GM21360 (cell line): ENCODE data around the gene ETNPPL.

ENCODE experiments used
- ATAC-seq: cut with Tn5 transposase; IDR thresholded peaks from one replicate; pipeline ENCODE4 v1.9.1; 2021; ENCODE audit warnings: mild to moderate bottlenecking, moderate library complexity; ENCODE audit not compliant: unreplicated experiment

Gene ETNPPL

DNA sequence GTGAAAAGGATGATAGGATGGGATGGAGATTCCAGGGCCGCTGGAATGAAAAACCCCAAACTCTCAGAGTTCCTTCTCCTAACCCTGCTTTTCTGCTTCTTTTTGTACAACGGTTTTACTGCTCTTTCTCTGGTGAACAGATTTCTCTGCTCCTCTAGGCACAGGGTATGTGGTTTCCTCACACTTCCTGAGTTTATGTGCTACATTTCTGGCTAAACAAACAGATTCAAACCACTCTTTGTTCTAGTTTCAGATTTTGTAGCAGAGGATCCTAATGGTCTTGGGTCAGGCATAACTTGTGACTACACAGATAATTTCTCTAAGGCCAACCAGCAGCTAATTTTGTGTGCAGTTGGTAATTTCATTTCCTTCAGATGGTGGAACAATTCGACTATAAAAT lies 59.9 kb downstream of the ETNPPL start:
- no peak for ATAC-seq

DNA sequence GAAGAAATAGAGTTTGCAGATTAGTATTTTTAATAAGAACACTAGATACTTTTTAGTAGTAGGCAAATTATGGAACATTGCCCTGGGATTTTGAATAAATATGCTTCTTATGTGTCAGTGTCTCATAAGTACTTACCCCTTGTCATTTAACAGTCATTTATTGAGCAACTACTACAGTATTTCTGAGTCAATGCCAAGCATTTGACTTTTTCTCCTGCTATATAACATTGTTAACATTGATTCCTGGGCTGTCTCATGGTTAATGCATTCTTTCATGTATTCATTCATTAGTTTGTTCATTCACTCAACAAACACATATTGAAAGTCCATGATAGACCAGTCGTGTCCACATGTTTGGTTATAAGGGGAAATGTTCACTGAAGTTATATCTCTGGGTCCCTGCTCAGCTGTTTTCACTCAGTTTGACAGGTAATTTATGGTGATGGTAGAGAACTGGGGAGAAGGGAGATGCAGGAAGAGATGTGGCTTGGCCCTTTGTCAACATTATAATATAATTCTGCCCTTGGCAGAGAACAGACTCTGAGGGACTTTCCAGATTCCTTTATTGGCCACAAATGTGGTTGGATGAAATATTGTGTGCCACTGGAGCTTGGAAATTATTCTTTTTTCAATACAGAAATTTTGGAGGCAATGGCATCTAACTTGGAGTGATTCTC lies 62.6 kb downstream of the ETNPPL start:
- no peak for ATAC-seq

DNA sequence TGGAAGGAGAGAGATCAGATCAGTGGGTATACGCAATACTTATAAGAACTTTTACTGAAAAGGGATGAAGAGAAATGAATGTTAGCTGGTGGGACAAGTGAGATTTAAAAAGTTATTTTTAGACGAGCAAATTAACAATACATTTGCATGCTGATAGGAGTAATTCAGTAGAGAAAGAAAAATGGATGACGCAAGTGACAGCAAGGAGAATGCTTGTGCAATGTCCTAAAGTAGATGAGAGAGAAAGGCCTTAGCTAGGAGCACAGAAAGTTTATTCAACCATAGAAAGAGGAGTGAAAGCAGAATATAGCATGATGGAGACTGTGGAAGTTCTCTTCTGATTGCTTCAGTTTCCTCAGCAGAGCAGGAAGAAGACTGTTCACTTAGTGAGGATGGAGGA lies 66.7 kb downstream of the ETNPPL start:
- no peak for ATAC-seq

DNA sequence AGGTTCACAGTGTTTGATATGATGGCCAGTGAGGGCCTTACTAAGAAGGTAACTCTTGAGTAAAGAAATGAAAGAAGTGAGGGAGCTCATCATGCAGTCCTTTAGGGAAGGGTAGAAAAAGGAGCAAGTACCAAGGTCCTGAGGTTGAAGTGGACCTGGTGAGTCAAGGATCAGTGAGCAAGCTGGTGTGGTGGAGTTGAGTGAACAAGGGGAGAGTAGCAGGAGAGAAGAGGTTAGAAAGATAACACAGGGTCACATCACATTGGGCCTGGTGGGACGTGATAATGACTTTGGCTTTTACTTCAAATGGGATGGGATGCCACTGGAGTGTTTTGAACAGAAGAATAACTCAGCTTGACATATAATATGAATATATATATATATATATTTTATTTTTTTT lies 67.8 kb downstream of the ETNPPL start:
- ATAC-seq = no peak

DNA sequence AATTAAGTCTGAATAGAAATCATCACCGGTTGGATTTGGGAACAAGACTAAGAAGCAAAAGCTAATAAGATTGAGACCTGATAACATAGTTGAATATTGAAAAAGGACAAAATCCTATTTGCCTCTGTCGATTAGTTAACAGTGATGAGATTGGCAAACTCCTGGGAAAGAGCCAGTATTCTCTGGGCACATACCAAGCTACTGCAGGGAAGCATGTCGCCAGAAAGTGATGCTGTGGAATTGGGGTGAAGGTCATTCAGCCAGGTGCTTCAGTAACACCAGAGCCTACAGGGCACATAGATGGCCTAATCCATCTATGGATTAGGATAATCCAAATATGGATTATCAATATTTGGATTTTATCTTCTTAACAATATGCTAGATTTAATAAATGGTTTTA lies 68.4 kb downstream of the ETNPPL start:
- ATAC-seq = no peak

DNA sequence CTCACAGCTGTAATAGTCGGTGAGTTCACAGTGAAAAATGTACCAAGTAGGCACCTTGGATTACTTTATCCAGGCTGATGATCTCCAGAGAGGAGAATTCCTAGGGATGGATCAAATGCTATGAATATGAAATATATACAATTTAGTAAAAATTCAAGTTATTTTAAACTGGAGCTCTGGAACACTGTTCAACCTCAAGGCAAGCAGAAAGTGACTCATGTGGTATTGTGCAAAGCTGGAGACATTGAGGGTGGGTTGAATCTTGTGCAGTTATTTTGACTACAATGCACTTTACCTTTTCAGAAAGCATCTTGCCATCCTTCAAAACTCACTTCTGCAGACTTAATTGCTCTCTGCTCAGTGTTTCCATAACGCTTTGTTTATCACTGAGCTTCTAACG lies 69.0 kb downstream of the ETNPPL start:
- no peak for ATAC-seq

DNA sequence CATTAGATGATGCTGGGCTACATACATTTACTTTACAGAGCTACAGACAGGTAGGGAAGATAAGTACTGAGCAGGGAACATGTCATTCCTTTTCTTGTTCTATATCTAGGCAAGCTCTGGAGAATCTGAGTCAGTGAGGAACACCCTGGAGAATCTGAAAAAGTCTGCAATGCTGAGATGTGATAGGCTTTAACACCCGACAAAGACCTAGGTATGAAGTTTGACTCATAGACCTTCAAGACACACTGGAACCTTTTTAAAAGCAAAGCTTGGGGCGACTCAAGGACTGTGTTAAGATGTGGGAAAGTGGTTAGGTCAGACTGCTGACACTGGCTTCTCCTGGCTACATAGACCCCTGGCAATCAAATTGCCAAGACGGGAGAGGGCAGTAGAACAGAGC lies 69.6 kb downstream of the ETNPPL start:
- ATAC-seq = no peak
